ENCODE measurements around the gene SLC66A3.

SLC66A3 gene

DNA sequence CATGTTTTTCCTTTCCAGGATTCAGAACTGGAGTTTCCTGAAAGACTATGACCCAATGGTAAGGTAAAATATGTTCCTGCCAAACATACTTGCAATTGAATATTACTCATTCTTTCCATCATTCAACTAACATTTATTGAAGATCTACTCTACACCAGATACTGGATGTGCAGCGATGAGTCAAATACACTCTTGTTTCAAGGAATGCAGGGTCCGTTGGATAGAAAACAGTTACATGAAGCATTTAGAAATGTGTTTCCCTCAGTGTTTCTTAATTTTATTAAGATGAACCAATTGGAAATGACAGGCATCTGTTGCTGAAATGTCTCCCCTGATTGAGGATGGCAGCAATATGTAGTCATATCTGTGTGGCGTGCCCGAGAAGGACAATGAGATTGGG is 14.8 kb upstream of the SLC66A3 start:
- H3K23ac ChIP-seq (ENCODE audit: low read length in 2 of 2): no peak overlapping the region
- H2BK12ac ChIP-seq (ENCODE audit: low read length in 2 of 2): no peak overlapping the region
- H3K4me3 ChIP-seq (ENCODE audit: insufficient read depth in 1 of 2, low read depth in 1 of 2, low read length in 2 of 2): no peak overlapping the region
- H4K91ac ChIP-seq (ENCODE audit: low read length): no peak overlapping the region
- no peak overlapping the region for H2BK15ac ChIP-seq (ENCODE audit: low read depth, poor library complexity, severe bottlenecking)
- WGBS: 72% methylated on average over 4 of the region's 4 CpGs
- no peak overlapping the region for H3K18ac ChIP-seq (ENCODE audit: low read depth in 1 of 2, low read length in 2 of 2)
- H2AFZ ChIP-seq (ENCODE audit: low read depth, low read length): no peak overlapping the region
- H3K27ac ChIP-seq (ENCODE audit: low read length, poor library complexity, severe bottlenecking): no peak overlapping the region
- no peak overlapping the region for H3K9ac ChIP-seq (ENCODE audit: low read length)
- no peak overlapping the region for H3K4me2 ChIP-seq (ENCODE audit: low read length, poor library complexity, severe bottlenecking)
- no peaks in the 10 kb centered on the region for H3K4me1 ChIP-seq (ENCODE audit: control insufficient read depth, insufficient read depth, low read depth, low read length)
- H2BK120ac ChIP-seq (ENCODE audit: low read depth, low read length): no peak overlapping the region
- H4K8ac ChIP-seq (ENCODE audit: low read length): no peak overlapping the region
- peaks cover 26 to 41% of the 10 kb centered on the region in 2 experiments for H3K27me3 ChIP-seq (ENCODE audit: control insufficient read depth in 1 of 2, insufficient read depth in 1 of 2, low read length in 2 of 2)
- H3K79me1 ChIP-seq (replicated peaks; ENCODE audit: low read length, poor library complexity, severe bottlenecking): no peaks in the 10 kb centered on the region
- H2BK5ac ChIP-seq (ENCODE audit: low read depth, low read length, poor library complexity, severe bottlenecking): no peak overlapping the region
- no peak for DNase-seq
- peaks cover 2% of the 10 kb centered on the region for H3K9me3 ChIP-seq (ENCODE audit: control insufficient read depth, low read length)
- no peaks in the 10 kb centered on the region for H3K36me3 ChIP-seq (ENCODE audit: control insufficient read depth in 1 of 2, insufficient read depth in 2 of 2, low read depth in 1 of 2, low read length in 2 of 2)
- H3K14ac ChIP-seq (ENCODE audit: low read length in 2 of 2): no peak overlapping the region
- H2AK5ac ChIP-seq (ENCODE audit: low read length, severe bottlenecking): no peak overlapping the region
- H3K4ac ChIP-seq (ENCODE audit: low read depth in 1 of 2, low read length in 2 of 2): no peak overlapping the region

DNA sequence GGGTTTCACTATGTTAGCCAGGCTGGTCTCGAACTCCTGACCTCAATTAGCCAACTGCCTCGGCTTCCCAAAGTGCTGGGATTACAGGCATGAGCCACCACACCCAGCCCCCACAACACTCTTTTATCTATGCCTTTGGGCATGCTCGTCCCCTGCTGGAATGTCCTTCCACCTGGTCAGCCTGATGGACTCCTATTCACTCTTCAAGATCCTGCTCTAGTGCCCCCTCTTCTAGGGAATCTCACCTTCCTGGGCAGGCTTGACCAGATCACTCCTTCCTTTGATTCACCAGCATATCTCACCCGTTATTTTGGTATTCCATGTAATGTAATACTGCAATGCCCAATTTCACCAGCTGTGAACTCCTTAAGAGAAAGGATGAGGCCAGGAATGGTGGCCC is 13.9 kb upstream of the SLC66A3 start:
- H3K4me2 ChIP-seq (ENCODE audit: low read length, poor library complexity, severe bottlenecking): no peak overlapping the region
- no peak for DNase-seq
- no peak overlapping the region for H2BK12ac ChIP-seq (ENCODE audit: low read length in 2 of 2)
- no peak overlapping the region for H3K27ac ChIP-seq (ENCODE audit: low read length, poor library complexity, severe bottlenecking)
- H3K4me3 ChIP-seq (ENCODE audit: insufficient read depth in 1 of 2, low read depth in 1 of 2, low read length in 2 of 2): no peak overlapping the region
- no peak overlapping the region for H2AK5ac ChIP-seq (ENCODE audit: low read length, severe bottlenecking)
- H3K79me1 ChIP-seq (replicated peaks; ENCODE audit: low read length, poor library complexity, severe bottlenecking): no peaks in the 10 kb centered on the region
- no peak overlapping the region for H4K8ac ChIP-seq (ENCODE audit: low read length)
- H2BK120ac ChIP-seq (ENCODE audit: low read depth, low read length): no peak overlapping the region
- whole genome bisulfite sequencing: 91% methylated on average over 4 of the region's 4 CpGs
- H2BK5ac ChIP-seq (ENCODE audit: low read depth, low read length, poor library complexity, severe bottlenecking): no peak overlapping the region
- H4K91ac ChIP-seq (ENCODE audit: low read length): no peak overlapping the region
- no peak overlapping the region for H3K18ac ChIP-seq (ENCODE audit: low read depth in 1 of 2, low read length in 2 of 2)
- H3K36me3 ChIP-seq (ENCODE audit: control insufficient read depth in 1 of 2, insufficient read depth in 2 of 2, low read depth in 1 of 2, low read length in 2 of 2): no peaks in the 10 kb centered on the region
- H3K4me1 ChIP-seq (ENCODE audit: control insufficient read depth, insufficient read depth, low read depth, low read length): no peaks in the 10 kb centered on the region
- H3K9me3 ChIP-seq (ENCODE audit: control insufficient read depth, low read length): peaks cover 4% of the 10 kb centered on the region
- H2AFZ ChIP-seq (ENCODE audit: low read depth, low read length): no peak overlapping the region
- no peak overlapping the region for H3K4ac ChIP-seq (ENCODE audit: low read depth in 1 of 2, low read length in 2 of 2)
- H2BK15ac ChIP-seq (ENCODE audit: low read depth, poor library complexity, severe bottlenecking): no peak overlapping the region
- H3K9ac ChIP-seq (ENCODE audit: low read length): no peak overlapping the region
- H3K27me3 ChIP-seq (ENCODE audit: control insufficient read depth in 1 of 2, insufficient read depth in 1 of 2, low read length in 2 of 2): peaks cover 27 to 35% of the 10 kb centered on the region in 2 experiments
- H3K23ac ChIP-seq (ENCODE audit: low read length in 2 of 2): no peak overlapping the region
- H3K14ac ChIP-seq (ENCODE audit: low read length in 2 of 2): no peak overlapping the region

DNA sequence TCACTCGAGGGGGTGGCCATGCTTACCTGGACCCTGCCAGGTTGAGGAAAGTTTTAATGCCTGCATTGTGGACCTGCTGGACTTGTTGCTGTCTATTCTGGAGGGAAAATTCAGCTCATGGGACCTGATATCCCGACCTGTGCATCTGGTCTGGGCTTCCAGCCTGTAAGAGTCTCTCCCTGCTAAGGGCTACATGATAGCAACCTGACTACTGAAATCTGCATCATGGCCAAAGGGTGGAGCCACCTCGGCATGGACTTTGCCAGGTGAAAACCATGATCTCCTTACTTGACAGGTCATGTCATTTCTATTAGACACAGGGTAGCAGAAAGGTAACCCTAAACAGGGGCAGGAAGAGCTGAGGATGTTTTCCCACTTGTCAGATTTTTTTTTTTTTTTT is 12.9 kb upstream of the SLC66A3 start:
- no peaks in the 10 kb centered on the region for H3K4me1 ChIP-seq (ENCODE audit: control insufficient read depth, insufficient read depth, low read depth, low read length)
- no peak overlapping the region for H2BK120ac ChIP-seq (ENCODE audit: low read depth, low read length)
- no peak overlapping the region for H3K18ac ChIP-seq (ENCODE audit: low read depth in 1 of 2, low read length in 2 of 2)
- H3K9me3 ChIP-seq (ENCODE audit: control insufficient read depth, low read length): peaks cover 4% of the 10 kb centered on the region
- no peak overlapping the region for H4K8ac ChIP-seq (ENCODE audit: low read length)
- no peak overlapping the region for H2BK12ac ChIP-seq (ENCODE audit: low read length in 2 of 2)
- no peak overlapping the region for H2AK5ac ChIP-seq (ENCODE audit: low read length, severe bottlenecking)
- no peak overlapping the region for H2AFZ ChIP-seq (ENCODE audit: low read depth, low read length)
- H3K79me1 ChIP-seq (replicated peaks; ENCODE audit: low read length, poor library complexity, severe bottlenecking): no peaks in the 10 kb centered on the region
- H3K9ac ChIP-seq (ENCODE audit: low read length): no peak overlapping the region
- no peak overlapping the region for H3K23ac ChIP-seq (ENCODE audit: low read length in 2 of 2)
- no peak overlapping the region for H2BK15ac ChIP-seq (ENCODE audit: low read depth, poor library complexity, severe bottlenecking)
- WGBS: 74% methylated on average over 2 of the region's 3 CpGs
- no peaks in the 10 kb centered on the region for H3K36me3 ChIP-seq (ENCODE audit: control insufficient read depth in 1 of 2, insufficient read depth in 2 of 2, low read depth in 1 of 2, low read length in 2 of 2)
- H3K4ac ChIP-seq (ENCODE audit: low read depth in 1 of 2, low read length in 2 of 2): no peak overlapping the region
- no peak overlapping the region for H3K4me2 ChIP-seq (ENCODE audit: low read length, poor library complexity, severe bottlenecking)
- H3K27me3 ChIP-seq (ENCODE audit: control insufficient read depth in 1 of 2, insufficient read depth in 1 of 2, low read length in 2 of 2): peaks cover 22 to 28% of the 10 kb centered on the region in 2 experiments
- H3K14ac ChIP-seq (ENCODE audit: low read length in 2 of 2): no peak overlapping the region
- DNase-seq: no peak
- no peak overlapping the region for H4K91ac ChIP-seq (ENCODE audit: low read length)
- H2BK5ac ChIP-seq (ENCODE audit: low read depth, low read length, poor library complexity, severe bottlenecking): no peak overlapping the region
- no peak overlapping the region for H3K27ac ChIP-seq (ENCODE audit: low read length, poor library complexity, severe bottlenecking)
- H3K4me3 ChIP-seq (ENCODE audit: insufficient read depth in 1 of 2, low read depth in 1 of 2, low read length in 2 of 2): no peak overlapping the region

DNA sequence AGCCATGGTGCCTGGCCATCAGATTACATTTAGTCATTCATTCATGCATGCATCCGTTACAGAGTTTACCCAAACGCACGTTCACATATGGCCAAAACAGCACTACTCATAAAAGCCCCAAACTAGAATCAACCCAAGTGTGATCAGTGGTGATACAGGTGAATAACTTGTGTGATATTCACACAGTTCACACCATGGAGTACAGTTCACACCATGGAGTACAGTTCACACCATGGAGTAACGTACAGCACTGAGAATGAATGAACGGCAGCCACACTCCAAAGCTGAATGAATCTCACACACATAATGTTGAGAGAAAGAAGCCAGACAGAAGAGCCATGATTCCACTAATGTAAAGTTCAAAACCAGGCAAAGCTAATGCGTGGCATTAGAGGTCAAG is 12.3 kb upstream of the SLC66A3 start:
- no peak overlapping the region for H2BK120ac ChIP-seq (ENCODE audit: low read depth, low read length)
- H3K27ac ChIP-seq (ENCODE audit: low read length, poor library complexity, severe bottlenecking): no peak overlapping the region
- no peak overlapping the region for H3K4me2 ChIP-seq (ENCODE audit: low read length, poor library complexity, severe bottlenecking)
- H3K9me3 ChIP-seq (ENCODE audit: control insufficient read depth, low read length): peaks cover 4% of the 10 kb centered on the region
- no peak overlapping the region for H3K4me3 ChIP-seq (ENCODE audit: insufficient read depth in 1 of 2, low read depth in 1 of 2, low read length in 2 of 2)
- no peak overlapping the region for H2BK5ac ChIP-seq (ENCODE audit: low read depth, low read length, poor library complexity, severe bottlenecking)
- peaks cover 22 to 28% of the 10 kb centered on the region in 2 experiments for H3K27me3 ChIP-seq (ENCODE audit: control insufficient read depth in 1 of 2, insufficient read depth in 1 of 2, low read length in 2 of 2)
- H4K91ac ChIP-seq (ENCODE audit: low read length): no peak overlapping the region
- H2AK5ac ChIP-seq (ENCODE audit: low read length, severe bottlenecking): no peak overlapping the region
- no peaks in the 10 kb centered on the region for H3K79me1 ChIP-seq (replicated peaks; ENCODE audit: low read length, poor library complexity, severe bottlenecking)
- no peak overlapping the region for H3K23ac ChIP-seq (ENCODE audit: low read length in 2 of 2)
- 84% methylated on average over 6 of the region's 6 CpGs for WGBS
- no peak overlapping the region for H2AFZ ChIP-seq (ENCODE audit: low read depth, low read length)
- DNase-seq: no peak
- H3K9ac ChIP-seq (ENCODE audit: low read length): no peak overlapping the region
- H2BK15ac ChIP-seq (ENCODE audit: low read depth, poor library complexity, severe bottlenecking): no peak overlapping the region
- H3K18ac ChIP-seq (ENCODE audit: low read depth in 1 of 2, low read length in 2 of 2): no peak overlapping the region
- no peak overlapping the region for H4K8ac ChIP-seq (ENCODE audit: low read length)
- no peak overlapping the region for H2BK12ac ChIP-seq (ENCODE audit: low read length in 2 of 2)
- no peaks in the 10 kb centered on the region for H3K36me3 ChIP-seq (ENCODE audit: control insufficient read depth in 1 of 2, insufficient read depth in 2 of 2, low read depth in 1 of 2, low read length in 2 of 2)
- no peaks in the 10 kb centered on the region for H3K4me1 ChIP-seq (ENCODE audit: control insufficient read depth, insufficient read depth, low read depth, low read length)
- no peak overlapping the region for H3K14ac ChIP-seq (ENCODE audit: low read length in 2 of 2)
- H3K4ac ChIP-seq (ENCODE audit: low read depth in 1 of 2, low read length in 2 of 2): no peak overlapping the region

Measured in mesenchymal stem cell (in vitro differentiated cells and primary cell).